ENCODE results near the gene TFCP2.
A peak's percentile ranks its signal among the peaks of the same experiment; 100 is the strongest.
"Not testable (repeated sequence)": the region's sequence is repeated elsewhere in the genome, so short reads cannot be mapped to it uniquely, and the experiment has no call there.

Gene TFCP2

GRCh38 chr12:51172515-51173431 is at the start of gene TFCP2:
TFCP2 (minus strand) TSS chr12:51173135; CDS start chr12:51172422, 713 bp downstream.
- DNase-seq (ENCODE audit: low read depth): peak; percentile 90

- DNase-seq (ENCODE audit: low read depth): no peak
These were observed 49.5 kb upstream of the TFCP2 start for GRCh38 chr12:51222461-51222860.

- not testable (repeated sequence) for DNase-seq (ENCODE audit: low read depth)
These were observed 46.9 kb upstream of the TFCP2 start for GRCh38 chr12:51219857-51220256.

GRCh38 chr12:51219322-51219721 is 46.4 kb upstream of the TFCP2 start:
- DNase-seq (ENCODE audit: low read depth): no peak

GRCh38 chr12:51218607-51219161 is 45.7 kb upstream of the TFCP2 start:
- DNase-seq (ENCODE audit: low read depth): no peak

GRCh38 chr12:51217968-51218606 is 45.2 kb upstream of the TFCP2 start, which contains the start of gene POU6F1:
POU6F1 (minus strand) TSS chr12:51218062; CDS start chr12:51206836, 11,226 bp downstream.
- DNase-seq (ENCODE audit: low read depth): peak; percentile 48

- peak; percentile 36 for DNase-seq (ENCODE audit: low read depth)
These were observed 44.4 kb upstream of the TFCP2 start for GRCh38 chr12:51217133-51217967.

GRCh38 chr12:51216642-51217041 is 43.7 kb upstream of the TFCP2 start:
- DNase-seq (ENCODE audit: low read depth): no peak

GRCh38 chr12:51214895-51215294 is 42.0 kb upstream of the TFCP2 start:
- DNase-seq (ENCODE audit: low read depth): no peak

GRCh38 chr12:51210690-51211395 is 37.9 kb upstream of the TFCP2 start:
- no peak for DNase-seq (ENCODE audit: low read depth)

GRCh38 chr12:51209259-51209658 is 36.3 kb upstream of the TFCP2 start:
- no peak for DNase-seq (ENCODE audit: low read depth)

- no peak for DNase-seq (ENCODE audit: low read depth)
These were observed 35.2 kb upstream of the TFCP2 start for GRCh38 chr12:51208016-51208660.

GRCh38 chr12:51205350-51205749 is 32.4 kb upstream of the TFCP2 start:
- DNase-seq (ENCODE audit: low read depth): no peak

GRCh38 chr12:51202718-51203117 is 29.8 kb upstream of the TFCP2 start:
- DNase-seq (ENCODE audit: low read depth): no peak

GRCh38 chr12:51200806-51201205 is 27.9 kb upstream of the TFCP2 start:
- DNase-seq (ENCODE audit: low read depth): no peak

GRCh38 chr12:51200156-51200555 is 27.2 kb upstream of the TFCP2 start:
- DNase-seq (ENCODE audit: low read depth): no peak

- DNase-seq (ENCODE audit: low read depth): no peak
These were observed 26.5 kb upstream of the TFCP2 start for GRCh38 chr12:51199366-51199945.

GRCh38 chr12:51198568-51199365 is 25.8 kb upstream of the TFCP2 start:
- DNase-seq (ENCODE audit: low read depth): no peak

GRCh38 chr12:51197736-51198567 is 25.0 kb upstream of the TFCP2 start:
- DNase-seq (ENCODE audit: low read depth): no peak
